A549 treated with AZD9567 at 1 μM for 4 hours (cell line): ENCODE data around the gene TUBA8. TPM values are rescaled to one million over a fixed set of nuclear protein-coding genes. Genes with fewer than 3 reads are reported as not detected.

Experiments used
- total RNA-seq: library from RNA; stranded (reverse); fragments of 200-300 nt; extraction: Qiagen RNA extraction; gene quantifications from 5 replicates; pipeline ENCODE4 v1.2.3, GENCODE V29; 2022; ENCODE audit not compliant: insufficient read depth

The TUBA8 gene
- 0.57 to 0.71 TPM (median 0.68 TPM) in 4 of 5 replicates, not detected in the other for total RNA-seq

GRCh38 chr22:18110194-18110953, at the start of gene TUBA8:
Gene TUBA8, plus strand, starts transcription at chr22:18110809. Its CDS starts 57 bp downstream, at chr22:18110866.

GRCh38 chr22:18077639-18078328, 32.8 kb upstream of the TUBA8 start, which contains the start of gene PEX26:
Gene PEX26, plus strand, starts transcription at chr22:18077990. Its CDS starts 387 bp downstream, at chr22:18078377.

Other genes with a start within 250 kb of the TUBA8 start
- 29.7 to 43.7 TPM (median 39.7 TPM) in 5 replicates for gene MICAL3, start 86.2 kb upstream of the TUBA8 start, total RNA-seq
- 8.2 to 11.1 TPM (median 10.7 TPM) in 5 replicates for gene PEX26, start 32.8 kb upstream of the TUBA8 start, total RNA-seq
- 2.2 to 5.7 TPM (median 5.2 TPM) in 5 replicates for gene USP18, start 39.4 kb downstream of the TUBA8 start, total RNA-seq